HEK293T (cell line): ENCODE measurements around the gene NHLRC3.

ENCODE experiments used
- LEF1 ChIP-seq: fragments of 450-650 bp; IDR thresholded peaks from 2 replicates; pipeline ENCODE4 v1.6.1; 2017; ENCODE audit warnings: mild to moderate bottlenecking, borderline replicate concordance
- SP1 ChIP-seq: fragments of 450-650 bp; IDR thresholded peaks from 2 replicates; pipeline ENCODE4 v1.6.1; 2017
- TARDBP ChIP-seq: fragments of 450-650 bp; IDR thresholded peaks from 2 replicates; pipeline ENCODE4 v1.6.1; 2016

DNA sequence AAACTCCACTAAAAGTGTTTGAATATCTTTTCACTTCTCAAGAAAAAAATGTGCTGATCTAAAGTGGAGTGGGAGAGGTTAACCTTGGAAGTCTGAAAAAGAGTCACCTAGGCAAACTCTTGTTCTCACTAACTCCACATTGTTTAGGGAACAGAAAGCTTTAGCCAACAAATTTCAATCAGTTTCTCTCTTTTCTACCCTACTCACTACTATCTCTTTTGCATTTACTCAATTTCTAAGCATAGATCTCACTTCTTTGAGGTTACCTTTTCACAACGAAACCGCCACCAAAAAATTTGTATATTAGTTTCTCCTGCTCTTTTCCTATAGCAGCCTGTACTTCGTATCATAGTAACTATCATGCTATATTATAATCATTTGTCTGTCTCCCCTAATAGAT lies 6.3 kb downstream of the NHLRC3 start:
- no peak for TF ChIP-seq SP1
- no peak for TF ChIP-seq LEF1
- TF ChIP-seq TARDBP: no peak
